ENCODE measurements around the gene ARHGAP40.

The ARHGAP40 gene
- total RNA-seq: 0 to 0.10 (median 0) reads per million in 9 experiments

- Mint-ChIP-seq H3K27ac (no peak within 1 kb of the TSS), H3K9me3 (no peaks in the 10 kb centered on the region), H3K4me3 (no peak within 1 kb of the TSS), H3K4me1 (ENCODE audit: low read depth in 2 of 2) (peaks cover 4% of the 10 kb centered on the region in 2 donors), H3K27me3 (peaks cover 71 to 77% of the 10 kb centered on the region in 2 donors), H3K36me3 (ENCODE audit: insufficient read depth) (no peaks in the 10 kb centered on the region)
- DNase-seq (no peak), ATAC-seq (replicated peaks) (no peak)
Observed at GRCh38 chr20:38601216-38602184, at the start of gene ARHGAP40. Gene ARHGAP40 (plus strand): TSS chr20:38601809.

- Mint-ChIP-seq H3K4me1 (ENCODE audit: low read depth in 2 of 2) (no peaks in the 10 kb centered on the region), H3K36me3 (ENCODE audit: insufficient read depth) (peaks cover 22% of the 10 kb centered on the region), H3K27ac (no peak overlapping the region), H3K27me3 (no peaks in the 10 kb centered on the region), H3K4me3 (no peak overlapping the region), H3K9me3 (no peaks in the 10 kb centered on the region)
- ATAC-seq (replicated peaks) (no peak), DNase-seq (no peak)
Observed at GRCh38 chr20:38554986-38555385, 46.6 kb upstream of the ARHGAP40 start.

DNA sequence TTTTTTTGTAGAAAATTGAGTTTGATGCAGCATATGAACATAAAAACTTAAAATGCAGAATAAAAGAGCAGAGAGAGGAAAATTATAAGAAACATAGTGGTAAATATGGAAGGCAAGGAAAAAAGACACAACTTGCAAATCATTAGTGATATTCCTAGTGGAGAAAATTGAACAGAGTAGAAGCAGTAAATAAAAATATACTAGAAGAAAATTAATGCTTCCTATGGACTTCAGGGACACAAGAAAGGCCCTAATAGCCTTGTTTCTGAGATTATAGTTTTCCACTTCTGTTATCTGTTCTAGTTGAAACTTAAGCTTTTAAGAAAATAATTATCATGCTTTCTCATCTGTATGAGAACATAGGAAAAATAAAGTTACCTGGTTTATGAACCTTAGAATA, 46.2 kb upstream of the ARHGAP40 start:
- Mint-ChIP-seq H3K4me3 (no peak overlapping the region), H3K27ac (no peak overlapping the region), H3K9me3 (no peaks in the 10 kb centered on the region), H3K27me3 (no peaks in the 10 kb centered on the region), H3K4me1 (ENCODE audit: low read depth in 2 of 2) (no peaks in the 10 kb centered on the region), H3K36me3 (ENCODE audit: insufficient read depth) (peaks cover 23% of the 10 kb centered on the region)
- ATAC-seq (replicated peaks) (no peak), DNase-seq (no peak)

DNA sequence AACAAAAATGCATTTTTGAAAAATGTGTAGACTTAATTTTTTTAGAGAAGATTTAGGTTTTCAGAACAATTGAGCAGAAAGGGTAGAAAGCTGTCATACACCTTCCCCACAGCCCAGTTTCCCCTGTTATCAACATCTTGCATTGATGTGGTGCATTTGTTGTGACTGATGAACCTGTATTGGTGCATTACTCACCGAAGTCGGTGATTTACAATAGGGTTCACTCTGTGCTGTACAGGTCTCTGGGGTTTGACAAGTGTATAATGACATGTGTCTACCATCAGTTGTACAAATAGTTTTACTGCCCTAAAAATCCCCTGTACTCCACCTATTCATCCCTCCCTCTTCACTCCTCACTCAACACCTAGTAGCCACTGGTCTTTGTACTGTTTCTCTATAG, 44.4 kb upstream of the ARHGAP40 start:
- Mint-ChIP-seq H3K36me3 (ENCODE audit: insufficient read depth) (peaks cover 34% of the 10 kb centered on the region), H3K27me3 (no peaks in the 10 kb centered on the region), H3K9me3 (no peaks in the 10 kb centered on the region), H3K27ac (peak overlapping the region in 1 of 2 donors; percentile 23), H3K4me3 (no peak overlapping the region), H3K4me1 (ENCODE audit: low read depth in 2 of 2) (no peaks in the 10 kb centered on the region)
- DNase-seq: no peak
- no peak for ATAC-seq (replicated peaks)

GRCh38 chr20:38558596-38559360, 42.8 kb upstream of the ARHGAP40 start:
- Mint-ChIP-seq H3K4me3 (no peak overlapping the region), H3K36me3 (ENCODE audit: insufficient read depth) (peaks cover 41% of the 10 kb centered on the region), H3K27ac (peak overlapping the region in 1 of 2 donors; percentile 52), H3K27me3 (no peaks in the 10 kb centered on the region), H3K9me3 (no peaks in the 10 kb centered on the region), H3K4me1 (ENCODE audit: low read depth in 2 of 2) (no peaks in the 10 kb centered on the region)
- DNase-seq (no peak), ATAC-seq (replicated peaks) (no peak)

- Mint-ChIP-seq H3K27me3 (no peaks in the 10 kb centered on the region), H3K9me3 (no peaks in the 10 kb centered on the region), H3K4me3 (no peak overlapping the region), H3K27ac (peak overlapping the region in 1 of 2 donors; percentile 52), H3K4me1 (ENCODE audit: low read depth in 2 of 2) (no peaks in the 10 kb centered on the region), H3K36me3 (ENCODE audit: insufficient read depth) (peaks cover 43% of the 10 kb centered on the region)
- DNase-seq (no peak), ATAC-seq (replicated peaks) (no peak)
Observed at GRCh38 chr20:38559764-38560163, 41.8 kb upstream of the ARHGAP40 start.

DNA sequence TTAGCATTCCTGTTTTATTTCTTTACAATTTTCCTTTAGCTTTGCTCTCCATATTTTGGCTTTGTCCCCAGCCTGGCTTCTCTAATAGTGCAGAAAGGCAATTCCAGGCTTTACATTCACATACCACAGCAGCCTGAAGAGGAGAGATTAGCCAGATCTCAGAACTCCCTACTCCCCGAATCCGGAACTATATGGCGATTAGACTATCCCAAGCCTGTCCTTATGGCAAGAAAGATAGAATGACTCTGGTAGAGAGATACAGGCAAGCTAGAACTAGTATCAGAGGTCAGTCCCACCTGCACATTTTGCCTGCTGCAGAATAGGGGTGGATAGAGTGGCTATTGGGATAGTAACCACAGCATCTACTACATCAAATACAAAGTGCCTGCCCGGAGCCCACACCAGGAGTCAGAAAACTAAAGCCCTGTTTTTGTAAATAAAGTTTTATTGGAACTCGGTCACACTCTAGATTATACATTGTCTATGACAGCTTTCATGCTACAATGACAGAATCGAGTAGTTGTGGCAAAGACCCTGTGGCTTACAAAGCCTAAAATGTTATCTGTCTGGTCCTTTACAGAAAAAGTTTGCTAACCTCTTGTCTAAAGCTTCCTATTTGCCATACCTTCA, 37.7 kb upstream of the ARHGAP40 start:
- H3K4me1 Mint-ChIP-seq (ENCODE audit: low read depth in 2 of 2): no peaks in the 10 kb centered on the region
- peak overlapping the region in 1 of 2 donors; percentile 23 for H3K27ac Mint-ChIP-seq
- H3K9me3 Mint-ChIP-seq: no peaks in the 10 kb centered on the region
- H3K36me3 Mint-ChIP-seq (ENCODE audit: insufficient read depth): peaks cover 70% of the 10 kb centered on the region
- H3K4me3 Mint-ChIP-seq: no peak overlapping the region
- H3K27me3 Mint-ChIP-seq: no peaks in the 10 kb centered on the region
- ATAC-seq (replicated peaks) (no peak), DNase-seq (no peak)

- H3K4me1 Mint-ChIP-seq (ENCODE audit: low read depth in 2 of 2): no peaks in the 10 kb centered on the region
- H3K27ac Mint-ChIP-seq: no peak overlapping the region
- no peaks in the 10 kb centered on the region for H3K9me3 Mint-ChIP-seq
- no peaks in the 10 kb centered on the region for H3K27me3 Mint-ChIP-seq
- ATAC-seq (replicated peaks) (no peak), DNase-seq (no peak)
- no peak overlapping the region for H3K4me3 Mint-ChIP-seq
- peaks cover 63% of the 10 kb centered on the region for H3K36me3 Mint-ChIP-seq (ENCODE audit: insufficient read depth)
Observed at GRCh38 chr20:38564680-38565079, 36.9 kb upstream of the ARHGAP40 start.

DNA sequence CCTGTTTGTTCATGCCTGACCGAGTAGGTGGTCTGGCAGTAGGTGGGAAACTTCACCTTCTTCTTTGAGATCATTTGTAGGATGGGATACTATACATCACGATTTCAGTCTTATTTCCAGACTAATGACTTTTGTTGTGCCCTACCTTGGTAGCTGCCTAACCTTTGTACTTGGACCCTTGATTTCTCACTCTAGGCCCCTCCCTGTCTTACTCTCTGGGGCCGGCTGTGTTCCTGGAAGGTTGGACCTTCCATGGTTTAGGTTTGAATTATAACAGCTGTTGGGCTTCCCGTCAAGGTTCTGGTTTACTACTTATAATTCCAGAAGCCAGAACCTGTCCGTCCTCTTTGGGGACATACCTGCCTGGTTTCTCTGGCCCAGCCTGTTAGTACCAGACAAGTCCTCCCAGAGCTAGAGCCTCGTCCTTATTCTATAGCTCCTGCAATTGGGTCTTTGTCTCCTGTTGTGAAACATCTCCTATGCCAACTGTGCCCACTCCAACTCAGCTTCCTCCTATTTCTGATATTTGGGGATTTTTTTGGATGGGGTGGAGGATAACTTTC, 35.5 kb upstream of the ARHGAP40 start:
- Mint-ChIP-seq H3K36me3 (ENCODE audit: insufficient read depth) (peaks cover 61% of the 10 kb centered on the region), H3K4me3 (no peak overlapping the region), H3K4me1 (ENCODE audit: low read depth in 2 of 2) (no peaks in the 10 kb centered on the region), H3K27ac (no peak overlapping the region), H3K9me3 (no peaks in the 10 kb centered on the region), H3K27me3 (no peaks in the 10 kb centered on the region)
- ATAC-seq (replicated peaks): no peak
- DNase-seq: no peak

GRCh38 chr20:38569747-38570525, 31.7 kb upstream of the ARHGAP40 start:
- no peaks in the 10 kb centered on the region for H3K4me1 Mint-ChIP-seq (ENCODE audit: low read depth in 2 of 2)
- H3K36me3 Mint-ChIP-seq (ENCODE audit: insufficient read depth): peaks cover 58% of the 10 kb centered on the region
- H3K4me3 Mint-ChIP-seq: no peak overlapping the region
- no peaks in the 10 kb centered on the region for H3K27me3 Mint-ChIP-seq
- H3K9me3 Mint-ChIP-seq: no peaks in the 10 kb centered on the region
- H3K27ac Mint-ChIP-seq: peak overlapping the region in 1 of 2 donors; percentile 6
- DNase-seq: no peak
- no peak for ATAC-seq (replicated peaks)

GRCh38 chr20:38573413-38573812, 28.2 kb upstream of the ARHGAP40 start:
- Mint-ChIP-seq H3K4me3 (no peak overlapping the region), H3K27ac (no peak overlapping the region), H3K9me3 (no peaks in the 10 kb centered on the region), H3K27me3 (no peaks in the 10 kb centered on the region), H3K36me3 (ENCODE audit: insufficient read depth) (peaks cover 38% of the 10 kb centered on the region), H3K4me1 (ENCODE audit: low read depth in 2 of 2) (no peaks in the 10 kb centered on the region)
- DNase-seq: no peak
- ATAC-seq (replicated peaks): no peak

DNA sequence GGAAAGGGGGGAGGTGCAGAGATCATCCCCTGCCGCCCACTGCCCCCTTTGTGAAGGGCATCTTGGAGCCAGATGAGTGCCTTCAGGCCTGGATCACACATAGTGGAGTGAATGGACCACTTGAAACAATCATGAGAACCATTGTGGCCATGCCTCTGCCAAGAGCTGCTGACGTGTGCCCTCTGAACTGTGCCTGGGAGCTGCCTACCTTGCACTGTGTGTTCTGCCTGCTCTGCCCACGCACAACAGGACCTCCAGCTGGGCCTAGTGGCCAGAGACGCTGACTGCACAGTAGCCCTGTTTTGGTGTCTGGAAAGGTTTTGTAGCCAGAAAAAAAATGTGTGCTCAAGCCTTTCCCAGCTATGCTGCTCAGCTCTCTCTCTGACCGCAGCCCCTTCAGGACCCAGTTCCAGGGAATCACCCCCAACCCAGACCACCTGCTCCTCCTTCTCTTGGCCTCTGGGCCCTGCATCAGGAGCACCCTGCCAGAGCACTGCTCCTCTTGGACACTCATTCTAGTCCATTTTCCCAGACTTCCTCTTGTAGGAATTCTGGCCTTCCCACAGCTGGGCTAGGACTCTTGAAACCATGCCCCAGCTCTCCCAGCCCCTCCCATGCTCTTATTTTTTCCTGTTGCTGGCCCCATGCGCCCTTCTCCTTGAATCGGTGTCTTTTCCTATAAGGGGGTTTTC, 22.2 kb upstream of the ARHGAP40 start:
- ATAC-seq (replicated peaks) (no peak), DNase-seq (no peak)
- peak overlapping the region; percentile 78 to 84 for H3K27ac Mint-ChIP-seq
- H3K9me3 Mint-ChIP-seq: no peaks in the 10 kb centered on the region
- peaks cover 2 to 3% of the 10 kb centered on the region in 2 donors for H3K4me1 Mint-ChIP-seq (ENCODE audit: low read depth in 2 of 2)
- H3K27me3 Mint-ChIP-seq: no peaks in the 10 kb centered on the region
- peaks cover 16% of the 10 kb centered on the region for H3K36me3 Mint-ChIP-seq (ENCODE audit: insufficient read depth)
- H3K4me3 Mint-ChIP-seq: no peak overlapping the region
